ENCODE results near the gene RPA4. TPM values are rescaled to one million over a fixed set of nuclear protein-coding genes. Genes with fewer than 3 reads are reported as not detected.

RPA4 gene
- total RNA-seq, 1 donor from 2014 or later = 6.1 TPM

Other genes with a start within 250 kb of the RPA4 start
- gene DIAPH2, start 199.1 kb upstream of the RPA4 start, total RNA-seq = 33.0 TPM

All from tongue (tissue), 1 donor.